MM.1S (cell line): ENCODE data around the gene INSC.

Experiments used
- EZH2phosphoT487 ChIP-seq: fragments of 300-600 bp; sonication (generic); IDR thresholded peaks from 2 replicates; pipeline ENCODE4 v1.6.1; 2018; ENCODE audit warnings: antibody characterized with exemption, low read length
- TF ChIP-seq, protein P1 (sequence below): fragments of 300-600 bp; sonication (generic); IDR thresholded peaks from 2 replicates; pipeline ENCODE4 v1.5.1; 2016; ENCODE audit warnings: antibody characterized with exemption, low read length, mixed read lengths

DNA sequence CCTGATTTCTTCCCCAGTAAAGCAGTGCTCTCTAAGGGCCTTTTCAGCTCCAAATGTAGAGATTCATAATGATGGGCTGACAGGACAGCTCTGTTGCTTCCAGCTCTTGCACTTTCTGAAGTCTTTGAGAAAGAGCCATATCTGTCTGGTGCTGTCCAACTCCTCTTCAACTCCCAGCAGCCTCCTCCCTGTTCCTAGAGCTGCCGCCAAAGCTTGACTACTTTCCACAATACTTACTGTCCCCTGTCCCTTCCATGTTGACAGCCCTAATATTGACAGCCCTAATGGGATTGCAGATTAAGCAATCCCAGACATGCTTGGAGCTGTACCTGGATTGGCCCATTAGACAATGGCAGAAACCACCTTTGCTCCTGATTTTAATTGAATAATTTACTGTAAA is 29.6 kb downstream of the INSC start:
- TF ChIP-seq, protein P1, sequence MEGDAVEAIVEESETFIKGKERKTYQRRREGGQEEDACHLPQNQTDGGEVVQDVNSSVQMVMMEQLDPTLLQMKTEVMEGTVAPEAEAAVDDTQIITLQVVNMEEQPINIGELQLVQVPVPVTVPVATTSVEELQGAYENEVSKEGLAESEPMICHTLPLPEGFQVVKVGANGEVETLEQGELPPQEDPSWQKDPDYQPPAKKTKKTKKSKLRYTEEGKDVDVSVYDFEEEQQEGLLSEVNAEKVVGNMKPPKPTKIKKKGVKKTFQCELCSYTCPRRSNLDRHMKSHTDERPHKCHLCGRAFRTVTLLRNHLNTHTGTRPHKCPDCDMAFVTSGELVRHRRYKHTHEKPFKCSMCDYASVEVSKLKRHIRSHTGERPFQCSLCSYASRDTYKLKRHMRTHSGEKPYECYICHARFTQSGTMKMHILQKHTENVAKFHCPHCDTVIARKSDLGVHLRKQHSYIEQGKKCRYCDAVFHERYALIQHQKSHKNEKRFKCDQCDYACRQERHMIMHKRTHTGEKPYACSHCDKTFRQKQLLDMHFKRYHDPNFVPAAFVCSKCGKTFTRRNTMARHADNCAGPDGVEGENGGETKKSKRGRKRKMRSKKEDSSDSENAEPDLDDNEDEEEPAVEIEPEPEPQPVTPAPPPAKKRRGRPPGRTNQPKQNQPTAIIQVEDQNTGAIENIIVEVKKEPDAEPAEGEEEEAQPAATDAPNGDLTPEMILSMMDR = no peak
- no peak for TF ChIP-seq EZH2phosphoT487
